NCI-H1694 treated with DMSO at 0.1 percent for 48 hours (cell line): Measurements from ENCODE around the gene KCNH8.

ENCODE experiments used
- DNase-seq: peaks from one replicate; lab custom pipeline; 2025; lab: John Stamatoyannopoulos, UW

Gene KCNH8

GRCh38 chr3:19485267-19485666, 337.0 kb downstream of the KCNH8 start:
- DNase-seq = no peak

- DNase-seq = no peak
Measured at GRCh38 chr3:19487386-19487785, 339.1 kb downstream of the KCNH8 start.

DNA sequence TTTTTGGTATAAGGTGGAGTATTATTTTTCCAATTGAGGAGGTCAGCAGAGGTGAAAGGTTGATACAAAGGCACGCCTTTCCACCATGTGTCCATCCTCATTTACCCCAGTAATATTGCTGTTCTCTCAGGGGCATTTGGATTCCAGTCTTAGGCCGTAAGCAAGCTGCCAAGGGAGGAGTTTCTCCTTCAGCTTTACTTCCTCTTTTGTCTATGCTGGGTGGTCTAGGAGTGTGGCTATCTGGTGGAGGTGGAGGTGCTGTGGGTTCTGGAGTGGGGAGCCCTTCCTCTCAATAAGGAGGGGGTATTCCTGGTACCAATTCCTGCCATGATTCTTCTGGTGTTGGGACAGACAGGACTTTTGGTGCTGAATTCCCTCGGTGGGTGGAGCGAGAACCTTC, 340.6 kb downstream of the KCNH8 start:
- no peak for DNase-seq

DNA sequence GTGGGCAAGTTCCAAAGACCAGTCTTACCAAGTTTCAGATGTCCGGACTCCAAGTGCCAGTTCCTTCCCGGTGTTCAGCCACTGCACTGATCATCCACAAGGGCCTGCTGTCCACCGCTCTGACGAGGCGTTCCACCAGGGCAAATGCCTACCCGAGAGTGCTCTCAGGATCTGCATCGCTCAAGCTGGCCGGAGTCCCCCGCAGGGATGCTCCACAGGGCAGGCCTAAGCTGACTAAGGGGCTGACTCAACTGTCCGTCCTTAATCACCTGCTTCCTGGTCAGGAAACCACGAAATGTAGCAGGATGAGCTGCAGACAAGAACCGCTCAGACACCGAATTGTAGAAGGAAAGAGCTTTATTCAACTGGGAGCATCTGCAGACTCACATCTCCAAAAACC, 341.6 kb downstream of the KCNH8 start:
- DNase-seq = no peak

DNA sequence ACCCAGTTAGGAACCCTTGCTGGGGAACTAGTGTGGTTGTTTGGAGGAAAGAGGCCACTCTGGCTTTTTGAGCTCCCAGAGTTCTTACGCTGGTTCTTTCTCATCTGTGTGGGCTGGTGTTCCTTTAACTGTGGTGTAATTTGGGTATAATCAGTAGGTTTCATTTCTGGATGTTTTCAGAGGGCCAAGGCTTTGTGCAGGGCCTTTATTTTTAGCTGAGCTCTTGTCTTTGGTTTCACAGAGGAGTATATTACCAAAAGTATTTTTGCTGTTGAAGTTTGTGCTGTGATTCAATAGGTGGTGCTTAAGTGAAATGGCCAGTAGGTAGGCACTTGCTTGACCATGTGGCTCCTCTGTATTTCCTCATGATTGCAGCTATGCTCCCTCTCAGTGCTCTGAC, 357.9 kb downstream of the KCNH8 start:
- no peak for DNase-seq

GRCh38 chr3:19522305-19522704, 374.0 kb downstream of the KCNH8 start:
- DNase-seq = no peak

GRCh38 chr3:19526071-19526470, 377.8 kb downstream of the KCNH8 start:
- peak; percentile 20 for DNase-seq

DNA sequence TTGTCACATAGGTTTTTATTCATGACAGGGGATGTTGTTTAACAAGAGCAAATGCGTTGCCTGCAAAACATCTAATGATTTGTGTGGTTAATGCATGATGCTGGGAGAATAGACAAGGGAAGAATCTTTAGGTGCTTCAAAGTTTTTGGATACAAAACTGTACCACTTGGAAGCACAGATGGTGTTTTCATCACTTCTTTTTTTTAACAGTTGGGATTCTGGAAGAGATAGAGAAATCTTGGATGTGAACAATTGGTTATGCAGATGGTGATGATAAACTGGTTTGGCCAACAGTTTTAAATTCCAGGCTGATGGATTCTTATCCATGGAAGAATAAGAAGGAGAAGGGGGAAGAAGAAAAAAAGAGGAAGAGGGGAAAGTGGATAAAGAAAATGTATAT, 379.4 kb downstream of the KCNH8 start:
- DNase-seq = no peak

GRCh38 chr3:19531426-19531825, 383.1 kb downstream of the KCNH8 start:
- DNase-seq = no peak

DNA sequence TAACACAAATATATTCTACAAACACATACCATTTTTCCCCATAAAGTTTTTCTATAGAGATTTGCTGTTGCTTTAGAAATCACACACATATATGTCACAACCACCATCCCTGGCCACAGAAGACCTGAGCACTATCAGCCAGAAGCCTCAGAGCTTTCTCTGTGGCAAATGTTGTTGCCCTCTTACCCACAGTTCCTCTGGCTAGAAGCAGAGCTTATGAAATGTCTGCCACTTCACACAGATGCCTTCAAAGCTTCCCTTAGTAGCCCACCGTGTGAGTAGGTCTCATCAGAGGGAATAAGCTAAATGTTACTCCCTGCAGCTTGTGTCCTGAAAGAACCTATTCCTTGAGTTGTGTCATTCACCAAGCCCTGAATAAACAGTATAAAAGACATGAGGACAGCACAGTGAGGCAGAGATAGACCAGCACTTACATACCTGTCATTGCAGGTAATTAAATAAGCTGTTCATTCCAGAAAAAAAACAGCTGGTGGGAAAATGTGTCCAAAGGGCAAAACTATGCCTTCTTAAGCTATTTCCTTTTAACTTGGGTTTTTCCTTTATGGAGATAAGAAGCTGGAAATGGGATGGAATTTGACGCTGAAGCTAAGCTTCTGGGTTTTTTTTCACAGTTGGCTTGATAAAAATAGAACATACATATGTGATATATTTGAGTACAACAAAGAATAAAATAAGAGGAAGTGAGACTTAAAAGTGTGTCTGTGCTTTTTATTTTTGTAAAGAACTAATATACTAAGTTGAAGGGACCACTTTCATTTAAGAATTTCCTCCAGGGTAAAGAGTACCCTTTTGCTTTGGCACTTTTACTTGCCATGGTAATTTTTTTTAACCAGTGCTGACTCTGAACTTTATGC, 391.4 kb downstream of the KCNH8 start:
- DNase-seq = no peak

DNA sequence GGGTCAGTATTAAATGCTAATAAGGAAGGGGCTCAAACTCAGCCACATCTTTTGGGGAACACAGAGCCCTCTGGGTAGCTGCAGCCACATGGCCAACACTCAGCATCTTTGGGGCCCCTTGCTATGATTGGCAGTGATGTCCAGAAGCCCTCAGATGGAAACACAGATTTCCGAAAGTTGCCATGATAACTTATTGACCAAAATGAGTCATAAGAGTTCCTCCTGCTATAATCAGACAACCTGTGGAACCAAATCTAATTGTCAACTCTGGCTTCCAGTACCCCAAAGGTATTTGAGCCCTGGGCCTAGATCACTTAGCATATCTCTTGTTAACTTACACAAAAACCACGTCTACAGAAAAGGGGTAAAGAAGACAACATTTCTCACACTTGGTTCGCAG, 392.2 kb downstream of the KCNH8 start:
- no peak for DNase-seq

GRCh38 chr3:19541284-19541683, 393.0 kb downstream of the KCNH8 start:
- no peak for DNase-seq

- no peak for DNase-seq
Measured at GRCh38 chr3:19543212-19543841, 395.0 kb downstream of the KCNH8 start.

GRCh38 chr3:19547665-19548464, 399.6 kb downstream of the KCNH8 start:
- DNase-seq = no peak

DNA sequence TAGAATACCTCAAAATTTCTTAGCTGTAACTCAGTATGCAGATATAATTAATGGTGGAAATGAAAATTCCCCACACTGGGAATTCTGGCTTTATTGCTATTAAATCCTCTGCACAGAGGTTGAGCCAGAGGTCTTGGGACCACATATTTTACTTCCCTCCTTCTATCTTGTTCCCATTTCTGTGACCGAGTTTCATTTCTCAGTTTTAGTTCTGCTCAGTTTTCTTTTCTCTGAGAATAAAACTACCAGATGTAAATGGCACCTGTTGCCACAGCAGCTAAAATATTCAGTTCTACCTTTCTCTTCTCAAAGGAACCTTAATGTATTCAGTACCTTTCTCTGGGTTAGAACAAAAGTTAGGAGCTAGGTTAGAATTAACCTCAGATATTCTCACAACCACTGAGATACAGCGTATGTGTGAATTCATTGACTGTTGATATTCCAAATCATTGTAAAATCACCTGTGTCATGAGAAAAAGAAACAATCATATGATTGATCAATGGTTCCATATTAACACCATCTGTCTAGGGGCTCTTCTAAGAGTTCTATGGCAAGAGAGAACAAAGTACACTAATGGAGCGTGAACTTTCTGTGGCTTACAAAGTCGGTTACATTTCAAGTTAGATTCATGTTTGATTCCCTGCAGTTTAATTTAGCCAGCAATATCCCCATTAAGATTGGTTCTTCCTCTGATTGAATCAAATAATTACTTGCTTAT, 411.6 kb downstream of the KCNH8 start:
- DNase-seq = no peak

DNA sequence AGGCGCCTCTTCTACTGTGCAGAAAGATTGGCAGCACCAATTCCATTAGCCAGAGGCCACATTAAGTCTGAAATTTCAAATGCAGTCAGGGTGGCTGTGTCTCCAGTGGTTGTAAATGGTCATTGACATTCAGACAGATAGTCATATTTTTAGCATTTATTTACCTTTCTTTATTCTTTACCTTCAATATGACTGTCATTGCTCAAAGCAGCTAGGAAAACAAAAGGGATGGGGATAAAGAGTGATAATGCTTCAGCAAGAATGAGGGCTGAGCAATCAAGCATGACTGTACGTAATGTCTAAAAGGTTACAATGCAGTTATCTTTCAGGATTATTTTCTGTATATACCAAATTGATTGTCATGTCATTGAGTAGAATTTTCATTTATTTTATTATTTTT, 425.3 kb downstream of the KCNH8 start:
- DNase-seq = no peak

GRCh38 chr3:19574268-19574667, 426.0 kb downstream of the KCNH8 start:
- no peak for DNase-seq

DNA sequence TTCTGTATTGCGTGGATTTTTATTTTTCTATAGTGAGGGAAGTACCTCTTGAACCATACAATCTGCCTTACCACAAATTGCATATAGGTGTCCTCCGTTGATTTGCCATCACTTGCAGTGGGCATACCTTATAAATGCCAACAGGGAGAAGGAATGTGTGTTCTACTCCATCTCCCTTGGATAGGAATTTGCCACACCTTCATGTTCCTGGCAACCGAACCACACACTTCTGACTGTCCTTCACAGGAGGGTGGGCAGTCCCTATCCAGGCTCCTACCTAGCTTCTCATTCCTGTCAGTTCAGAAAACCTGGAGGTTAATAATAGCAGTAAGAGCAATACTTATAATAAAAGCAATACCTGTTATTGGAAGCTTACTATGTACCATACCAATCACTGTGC, 428.0 kb downstream of the KCNH8 start:
- DNase-seq = no peak
